Keratinocyte (primary cell): ENCODE results near the gene PLA2G12A. TPM values are rescaled to one million over a fixed set of nuclear protein-coding genes. Genes with fewer than 3 reads are reported as not detected.

Source experiments
- DNase-seq: peaks from one replicate; pipeline ENCODE4 v3.0.0-alpha.2; 2011; ENCODE audit warnings: low read depth, missing footprints, low spot score
- FAIRE-seq: peaks from 2 replicates; lab custom pipeline; 2011; peaks lifted over from hg19 to GRCh38; lab: Jason Lieb, UNC
- H2AFZ ChIP-seq: 2 replicates; pipeline ENCODE4 v1.6.0; 2012; ENCODE audit warnings: low read length, control low read depth, inconsistent platforms; ENCODE audit not compliant: control insufficient read depth
- H3K27ac ChIP-seq: 2 replicates; pipeline ENCODE4 v1.5.1; 2011; ENCODE audit warnings: low read length; ENCODE audit not compliant: control insufficient read depth, insufficient read depth
- H3K27me3 ChIP-seq: 3 replicates; pipeline ENCODE4 v1.6.0; 2011; ENCODE audit warnings: low read length; ENCODE audit not compliant: control insufficient read depth, insufficient read depth; ENCODE audit errors: extremely low read depth
- H3K36me3 ChIP-seq, 2 experiments: 2 replicates in 1 of 2; 3 replicates in 1 of 2; pipeline ENCODE4 v1.5.1; 2011; ENCODE audit warnings: low read length in 2 of 2, mild to moderate bottlenecking in 1 of 2; ENCODE audit not compliant: control insufficient read depth in 2 of 2, insufficient read depth in 2 of 2; ENCODE audit errors: extremely low read depth in 1 of 2
- H3K4me1 ChIP-seq: 3 replicates; pipeline ENCODE4 v1.5.1; 2011; ENCODE audit warnings: low read length; ENCODE audit not compliant: control insufficient read depth, insufficient read depth; ENCODE audit errors: extremely low read depth
- H3K4me2 ChIP-seq: 3 replicates; pipeline ENCODE4 v1.6.0; 2011; ENCODE audit warnings: low read depth, low read length; ENCODE audit not compliant: control insufficient read depth, insufficient read depth; ENCODE audit errors: extremely low read depth
- H3K4me3 ChIP-seq, 3 experiments: fragments of 200-600 bp in 1 of 3; sonication (generic) in 1 of 3; 2 replicates in 2 of 3; 3 replicates in 1 of 3; pipeline ENCODE4 v1.5.1; 2011 to 2016; ENCODE audit warnings: low read length in 3 of 3, mild to moderate bottlenecking in 3 of 3, control low read depth in 2 of 3, inconsistent platforms in 1 of 3, low read depth in 1 of 3, mixed read lengths in 1 of 3, mixed run types in 1 of 3, moderate library complexity in 1 of 3; ENCODE audit not compliant: control insufficient read depth in 2 of 3, insufficient read depth in 2 of 3; ENCODE audit errors: extremely low read depth in 1 of 3
- H3K79me2 ChIP-seq: 2 replicates; pipeline ENCODE4 v1.6.0; 2012; ENCODE audit warnings: low read length; ENCODE audit not compliant: control insufficient read depth, insufficient read depth
- H3K9ac ChIP-seq: 3 replicates; pipeline ENCODE4 v1.6.0; 2011; ENCODE audit warnings: low read length; ENCODE audit not compliant: control insufficient read depth, insufficient read depth; ENCODE audit errors: extremely low read depth
- H3K9me1 ChIP-seq: 3 replicates; pipeline ENCODE4 v1.6.0; 2011; ENCODE audit warnings: low read length; ENCODE audit not compliant: control insufficient read depth, insufficient read depth; ENCODE audit errors: extremely low read depth
- H3K9me3 ChIP-seq: 2 replicates; pipeline ENCODE4 v1.5.1; 2012; ENCODE audit warnings: low read depth, low read length; ENCODE audit not compliant: control insufficient read depth
- H4K20me1 ChIP-seq: 3 replicates; pipeline ENCODE4 v1.6.0; 2011; ENCODE audit warnings: low read length; ENCODE audit not compliant: control insufficient read depth, insufficient read depth; ENCODE audit errors: extremely low read depth
- EZH2 ChIP-seq: IDR thresholded peaks from one replicate; pipeline ENCODE4 v1.6.1; 2012; ENCODE audit warnings: inconsistent platforms, mild to moderate bottlenecking, low read length, moderate library complexity
- dilution Hi-C: fragments of 300-500 bp; cut with MboI; formaldehyde crosslinking; loops from one replicate; pipeline ENCODE4 v1.7.0; 2020; ENCODE audit warnings: low sequenced_read_pairs; ENCODE audit not compliant: extremely low pct_ligation_motif_present
- polyA plus RNA-seq, 5 experiments: library from polyadenylated mRNA; depleted of rRNA in 3 of 5; stranded (reverse) in 3 of 5; stranded (forward) in 1 of 5; unstranded in 1 of 5; fragments of >200 nt; gene quantifications; 1 replicate in 1 of 5; 2 replicates in 3 of 5; 3 replicates in 1 of 5; pipeline versions ENCODE4 v1.2.1 to v1.2.3, GENCODE V29; 2011 to 2012; ENCODE audit warnings: missing spikeins in 2 of 5, low read depth in 1 of 5, low replicate concordance in 1 of 5
- TF ChIP-seq, protein P1 (sequence below), 3 experiments: IDR thresholded peaks in 1 of 3; conservative IDR thresholded peaks in 1 of 3; optimal IDR thresholded peaks in 1 of 3; 2 replicates in 2 of 3; 3 replicates in 1 of 3; pipeline versions ENCODE3 to v1.5.1; 2011; ENCODE audit warnings: low read length in 3 of 3, mild to moderate bottlenecking in 3 of 3, moderate library complexity in 2 of 3, control low read depth in 1 of 3, inconsistent platforms in 1 of 3; ENCODE audit not compliant: insufficient read depth in 2 of 3; ENCODE audit errors: extremely low read depth in 1 of 3

The PLA2G12A gene
- polyA plus RNA-seq, 1 donor (not counting 4 experiments of a cell fraction or from before 2014, with no cell fraction given), result 63.7 TPM

DNA sequence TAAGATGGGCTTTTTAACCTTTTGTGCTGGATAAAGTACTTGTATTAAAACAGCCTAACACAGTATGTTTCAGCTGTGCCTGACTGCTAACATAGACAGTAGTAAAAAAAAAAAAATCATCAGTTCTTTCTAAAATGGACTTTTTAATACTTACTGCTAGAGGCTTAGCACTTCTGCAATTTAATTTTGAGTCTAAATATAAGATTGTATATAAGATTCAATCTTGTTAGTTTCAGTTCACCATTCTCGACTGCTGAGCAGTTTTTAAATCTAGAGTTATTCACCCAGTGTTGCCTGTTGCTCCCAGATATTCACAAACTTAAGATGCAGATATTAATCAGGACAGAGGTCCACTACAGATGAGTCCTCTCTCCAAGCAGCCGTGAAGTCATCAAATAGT, 6.8 kb downstream of the PLA2G12A start:
- DNase-seq, result no peak

DNA sequence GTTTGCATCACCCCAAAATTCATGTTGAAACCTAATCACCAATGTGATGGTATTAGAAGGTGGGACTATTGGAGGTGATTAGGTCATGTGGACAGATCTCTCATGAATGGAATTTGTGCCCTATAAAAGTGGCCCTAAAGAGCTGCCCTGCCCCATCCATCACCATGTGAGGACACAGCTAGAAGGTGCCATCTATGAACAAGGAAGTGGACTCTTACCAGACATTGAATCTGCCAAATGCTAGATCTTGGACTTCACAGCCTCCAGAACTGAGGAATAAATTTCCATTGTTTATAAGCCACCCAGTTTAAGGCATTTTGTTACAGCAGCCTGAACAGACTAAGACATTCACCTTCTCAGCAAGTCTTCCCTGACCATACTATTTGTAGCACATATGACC, 7.5 kb downstream of the PLA2G12A start:
- Histone ChIP-seq H3K27ac (no peak overlapping the region), H3K79me2 (peaks cover 31% of the 10 kb centered on the region), H3K27me3 (no peaks in the 10 kb centered on the region), H2AFZ (no peak overlapping the region), H3K4me2 (no peak overlapping the region), H3K9me1 (no peaks in the 10 kb centered on the region), H3K4me3 (no peak overlapping the region), H3K9ac (no peak overlapping the region), H3K36me3 (peaks cover 0 to 10% of the 10 kb centered on the region in 2 experiments), H3K4me1 (no peaks in the 10 kb centered on the region), H3K9me3 (no peaks in the 10 kb centered on the region), H4K20me1 (no peaks in the 10 kb centered on the region)
- TF ChIP-seq, protein P1, sequence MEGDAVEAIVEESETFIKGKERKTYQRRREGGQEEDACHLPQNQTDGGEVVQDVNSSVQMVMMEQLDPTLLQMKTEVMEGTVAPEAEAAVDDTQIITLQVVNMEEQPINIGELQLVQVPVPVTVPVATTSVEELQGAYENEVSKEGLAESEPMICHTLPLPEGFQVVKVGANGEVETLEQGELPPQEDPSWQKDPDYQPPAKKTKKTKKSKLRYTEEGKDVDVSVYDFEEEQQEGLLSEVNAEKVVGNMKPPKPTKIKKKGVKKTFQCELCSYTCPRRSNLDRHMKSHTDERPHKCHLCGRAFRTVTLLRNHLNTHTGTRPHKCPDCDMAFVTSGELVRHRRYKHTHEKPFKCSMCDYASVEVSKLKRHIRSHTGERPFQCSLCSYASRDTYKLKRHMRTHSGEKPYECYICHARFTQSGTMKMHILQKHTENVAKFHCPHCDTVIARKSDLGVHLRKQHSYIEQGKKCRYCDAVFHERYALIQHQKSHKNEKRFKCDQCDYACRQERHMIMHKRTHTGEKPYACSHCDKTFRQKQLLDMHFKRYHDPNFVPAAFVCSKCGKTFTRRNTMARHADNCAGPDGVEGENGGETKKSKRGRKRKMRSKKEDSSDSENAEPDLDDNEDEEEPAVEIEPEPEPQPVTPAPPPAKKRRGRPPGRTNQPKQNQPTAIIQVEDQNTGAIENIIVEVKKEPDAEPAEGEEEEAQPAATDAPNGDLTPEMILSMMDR (optimal IDR thresholded peaks at IDR 0.05 in 1 of 3, IDR thresholded peaks at IDR 0.05 in 1 of 3, conservative IDR thresholded peaks at IDR 0.05 in 1 of 3; ENCODE audit: extremely low read depth in 1 of 3, insufficient read depth in 2 of 3, low read length in 3 of 3), result no peak
- no peak for TF ChIP-seq EZH2
- FAIRE-seq (no peak), DNase-seq (no peak)
- dilution Hi-C loops, result no loop called here

More for the DNA sequence above, 6.8 kb downstream of the PLA2G12A start:
- peaks cover 7% of the 10 kb centered on the region for H3K4me1 ChIP-seq
- peaks cover 38% of the 10 kb centered on the region for H3K79me2 ChIP-seq
- H3K27ac ChIP-seq, result no peak overlapping the region
- H3K9ac ChIP-seq, result no peak overlapping the region
- no peak for FAIRE-seq
- no peaks in the 10 kb centered on the region for H3K9me3 ChIP-seq
- H2AFZ ChIP-seq, result no peak overlapping the region
- dilution Hi-C loops, result no loop called here
- H3K4me3 ChIP-seq, result no peak overlapping the region
- TF ChIP-seq, protein P1 (optimal IDR thresholded peaks at IDR 0.05 in 1 of 3, IDR thresholded peaks at IDR 0.05 in 1 of 3, conservative IDR thresholded peaks at IDR 0.05 in 1 of 3; ENCODE audit: extremely low read depth in 1 of 3, insufficient read depth in 2 of 3, low read length in 3 of 3), result no peak
- TF ChIP-seq EZH2, result no peak
- H4K20me1 ChIP-seq, result no peaks in the 10 kb centered on the region
- H3K27me3 ChIP-seq, result no peaks in the 10 kb centered on the region
- no peaks in the 10 kb centered on the region for H3K9me1 ChIP-seq
- peaks cover 0 to 10% of the 10 kb centered on the region in 2 experiments for H3K36me3 ChIP-seq
- no peak overlapping the region for H3K4me2 ChIP-seq
